ENCODE results near the gene KRT35.

KRT35 gene

GRCh38 chr17:41512546-41513167 lies 31.7 kb upstream of the KRT35 start:
- DNase-seq (ENCODE audit: low read depth in 2 of 2): no peak

- DNase-seq (ENCODE audit: low read depth in 2 of 2): no peak
Observed at GRCh38 chr17:41511716-41512115, 30.8 kb upstream of the KRT35 start.

GRCh38 chr17:41511116-41511515 lies 30.2 kb upstream of the KRT35 start:
- DNase-seq (ENCODE audit: low read depth in 2 of 2): no peak

DNA sequence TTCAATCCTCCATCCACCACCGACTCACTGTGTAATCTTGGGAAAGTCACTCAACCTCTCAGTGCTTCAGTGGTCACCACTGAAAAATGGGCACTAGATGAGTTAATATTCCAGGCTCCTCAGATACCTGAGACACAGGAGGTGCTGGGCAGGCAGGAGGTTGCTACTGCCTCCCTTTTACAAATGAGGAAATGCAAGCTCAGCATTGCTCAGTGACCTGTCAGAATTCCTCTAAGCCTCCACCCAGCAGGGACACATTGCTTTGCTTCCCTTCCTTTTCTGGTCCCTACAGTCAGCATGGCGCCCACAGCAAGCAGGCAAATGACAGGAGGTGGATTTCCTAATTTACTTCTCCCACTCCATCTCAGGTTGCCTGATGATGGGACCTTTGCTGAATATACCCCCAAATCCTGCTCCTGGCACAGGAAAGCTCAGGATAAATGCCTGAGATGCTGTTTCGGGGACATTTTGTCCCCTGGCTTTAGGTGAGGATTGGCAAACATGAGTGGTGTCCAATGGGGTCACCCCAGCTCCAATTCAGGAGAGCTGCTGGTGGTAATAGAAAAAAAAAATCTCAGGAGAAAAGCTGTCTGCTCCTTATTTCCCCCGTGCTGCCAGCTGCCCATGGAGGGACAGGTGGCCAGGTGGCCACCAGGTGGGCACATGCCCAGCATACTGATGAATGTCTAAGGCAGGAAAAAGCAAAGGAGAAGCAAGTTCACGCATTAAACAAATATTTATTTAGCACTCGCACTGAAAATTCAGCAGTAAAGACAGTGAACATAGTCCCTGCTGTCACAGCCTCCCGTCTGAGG lies 29.5 kb upstream of the KRT35 start:
- no peak for DNase-seq (ENCODE audit: low read depth in 2 of 2)

DNA sequence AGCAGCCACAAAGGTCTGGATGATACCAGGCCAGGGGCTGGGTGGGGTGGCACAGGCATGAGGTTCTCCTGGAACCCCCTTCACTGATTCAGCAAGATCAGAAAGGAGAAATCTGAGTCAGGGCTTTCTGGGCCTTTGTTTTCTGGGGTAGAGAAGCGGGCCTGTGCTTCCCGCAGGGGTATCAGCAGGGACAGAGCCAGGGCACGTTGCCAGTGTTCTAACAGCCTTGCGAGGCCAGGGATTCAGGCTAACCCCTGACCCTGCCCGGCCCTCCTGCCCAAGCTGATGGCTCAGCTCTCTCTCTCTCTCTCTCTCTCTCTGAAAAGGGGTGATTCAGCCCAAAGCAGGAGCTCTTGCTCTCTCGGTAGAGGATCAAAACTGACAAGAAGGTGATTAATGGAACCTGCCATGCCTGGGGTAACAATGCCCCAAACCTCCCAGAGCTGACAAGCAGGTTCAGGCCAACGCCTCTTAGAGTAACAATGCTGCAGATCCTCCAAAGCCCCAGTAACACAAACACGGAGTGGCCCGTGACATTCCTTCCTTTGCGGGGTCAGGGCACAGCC lies 26.4 kb upstream of the KRT35 start:
- DNase-seq (ENCODE audit: low read depth in 2 of 2): no peak

- DNase-seq (ENCODE audit: low read depth in 2 of 2): no peak
Observed at GRCh38 chr17:41505809-41506767, 25.1 kb upstream of the KRT35 start.

- DNase-seq (ENCODE audit: low read depth in 2 of 2): no peak
Observed at GRCh38 chr17:41505007-41505808, 24.3 kb upstream of the KRT35 start, which contains the start of gene KRT13. TSS of gene KRT13 (minus strand) at chr17:41505612. CDS start at chr17:41505550, 62 bp downstream.

DNA sequence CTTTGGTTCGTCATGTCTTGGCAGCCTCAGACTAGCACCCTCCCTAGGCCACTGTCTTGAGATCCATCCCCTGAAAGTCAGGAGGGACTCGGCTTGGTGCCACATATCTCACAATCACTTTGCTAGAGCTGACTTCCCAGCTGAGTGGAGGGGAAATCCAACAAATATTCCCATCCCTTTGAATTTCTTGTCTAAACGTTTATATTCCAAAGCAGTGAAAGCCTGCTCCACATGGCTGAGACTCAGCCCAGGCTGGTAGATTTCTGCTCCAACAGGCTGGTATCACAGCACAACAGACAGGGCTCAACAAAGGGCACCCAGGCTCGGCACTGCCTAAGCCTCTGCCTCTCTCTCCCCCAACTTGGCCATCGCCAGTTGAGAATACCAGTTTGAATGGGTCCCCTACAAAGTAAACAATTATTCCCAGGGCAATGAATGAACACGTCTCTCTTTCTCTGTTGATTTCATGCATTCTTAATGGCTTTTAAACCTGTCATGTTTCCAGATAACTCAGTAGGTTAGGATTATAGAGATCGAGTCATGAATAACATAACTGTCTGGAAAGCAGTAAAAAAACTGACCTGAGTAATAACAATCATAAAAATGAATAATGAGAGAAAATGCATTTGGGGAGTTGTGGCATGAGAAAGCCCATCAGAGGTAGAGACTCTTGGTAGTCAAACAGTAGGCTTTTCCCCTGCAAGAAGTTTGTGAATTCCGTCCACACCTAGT lies 23.5 kb upstream of the KRT35 start:
- peak; percentile 20 to 25 for DNase-seq (ENCODE audit: low read depth in 2 of 2)

DNA sequence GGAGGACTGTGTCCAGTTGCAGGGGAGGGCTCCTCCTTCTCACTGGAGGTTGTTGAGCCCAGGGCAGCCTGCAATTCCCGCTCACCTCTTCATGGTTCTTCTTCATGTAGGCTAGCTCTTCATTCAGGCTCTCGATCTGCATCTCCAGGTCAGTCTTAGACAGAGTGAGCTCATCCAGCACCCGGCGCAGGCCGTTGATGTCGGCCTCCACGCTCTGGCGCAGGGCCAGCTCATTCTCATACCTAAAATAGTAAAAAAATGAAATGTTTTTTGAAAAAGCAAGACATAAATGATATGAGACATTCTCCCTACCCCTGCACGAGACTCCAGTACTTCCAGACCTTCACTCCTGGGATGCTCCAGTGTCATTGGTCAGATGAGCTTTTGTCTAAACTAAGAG lies 22.3 kb upstream of the KRT35 start:
- no peak for DNase-seq (ENCODE audit: low read depth in 2 of 2)

DNA sequence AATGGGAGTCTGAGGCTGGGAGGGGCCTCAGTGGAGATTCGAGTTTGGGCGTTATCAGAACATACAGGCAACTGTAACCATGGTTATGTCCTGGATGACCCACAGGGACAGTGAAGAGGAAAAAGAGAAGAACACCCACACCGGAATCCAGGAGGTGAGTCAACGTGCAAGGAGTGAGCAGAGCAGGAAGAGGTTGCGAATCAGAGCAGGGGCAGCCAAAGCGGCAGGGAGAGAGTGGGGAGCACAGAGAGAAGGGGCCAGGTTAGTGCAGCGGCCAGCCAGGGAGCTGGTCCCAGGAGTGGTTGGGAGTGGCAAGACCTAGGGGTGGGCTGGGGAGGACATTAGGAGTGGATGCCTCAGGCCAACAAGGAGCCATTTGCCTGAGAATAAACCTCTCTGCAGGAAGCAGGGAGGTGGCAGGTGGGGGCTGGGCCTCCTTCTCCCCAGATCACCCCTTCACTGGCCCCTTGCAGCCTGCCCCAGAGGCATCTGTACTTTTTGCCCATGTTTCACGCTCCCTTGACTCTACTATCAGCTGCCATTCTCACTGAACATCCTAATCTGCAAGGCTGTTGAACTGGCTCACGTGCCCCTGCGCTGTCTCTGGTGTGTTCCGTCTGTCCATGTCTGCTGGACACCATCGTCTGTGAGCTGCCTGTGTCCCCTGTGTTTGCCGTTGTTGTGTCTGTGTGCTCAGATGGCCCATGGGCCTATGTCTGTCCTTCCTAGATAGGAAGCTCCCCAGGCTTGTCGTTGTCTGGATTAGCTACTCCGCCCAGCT lies 19.4 kb upstream of the KRT35 start:
- peak; percentile 7 to 11 for DNase-seq (ENCODE audit: low read depth in 2 of 2)

DNA sequence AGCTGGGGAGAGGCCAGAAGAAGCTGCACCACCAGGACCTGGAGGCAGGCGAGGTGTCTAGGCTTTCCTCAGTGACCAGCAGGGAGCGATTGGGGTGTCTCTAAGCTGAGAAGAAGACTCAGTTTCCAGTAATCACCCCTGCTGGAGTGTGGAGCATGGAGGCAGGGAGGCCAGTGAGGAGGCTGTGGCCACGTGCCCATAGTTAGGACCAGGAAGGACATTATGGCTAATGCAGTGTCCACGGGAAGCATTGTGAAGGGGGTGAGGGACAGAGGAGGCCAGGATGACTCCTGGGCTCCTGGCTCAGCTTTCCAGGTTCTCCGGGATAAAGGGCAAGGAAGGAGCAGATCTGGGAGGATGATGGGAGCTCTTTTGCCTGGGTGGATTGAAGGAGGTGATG lies 18.8 kb upstream of the KRT35 start:
- no peak for DNase-seq (ENCODE audit: low read depth in 2 of 2)

DNA sequence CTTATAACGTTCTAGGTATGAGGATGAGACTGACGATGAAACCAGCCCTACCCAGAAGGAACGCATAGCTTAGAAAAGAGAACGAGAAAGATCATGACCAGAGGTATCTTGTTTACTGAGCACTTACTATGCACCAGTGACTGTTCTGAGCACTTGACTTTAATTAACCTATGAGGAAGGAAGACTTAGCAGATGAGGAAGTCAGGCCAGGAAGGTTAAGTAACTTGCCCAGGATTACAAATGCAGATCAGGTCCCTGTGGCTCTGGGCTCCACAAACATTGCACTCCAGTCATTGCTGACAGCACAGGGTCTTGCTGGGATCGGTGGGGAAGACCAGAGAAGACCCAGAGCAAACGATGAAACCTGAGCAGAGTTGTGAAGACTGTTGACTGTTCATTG lies 17.3 kb upstream of the KRT35 start:
- no peak for DNase-seq (ENCODE audit: low read depth in 2 of 2)

DNA sequence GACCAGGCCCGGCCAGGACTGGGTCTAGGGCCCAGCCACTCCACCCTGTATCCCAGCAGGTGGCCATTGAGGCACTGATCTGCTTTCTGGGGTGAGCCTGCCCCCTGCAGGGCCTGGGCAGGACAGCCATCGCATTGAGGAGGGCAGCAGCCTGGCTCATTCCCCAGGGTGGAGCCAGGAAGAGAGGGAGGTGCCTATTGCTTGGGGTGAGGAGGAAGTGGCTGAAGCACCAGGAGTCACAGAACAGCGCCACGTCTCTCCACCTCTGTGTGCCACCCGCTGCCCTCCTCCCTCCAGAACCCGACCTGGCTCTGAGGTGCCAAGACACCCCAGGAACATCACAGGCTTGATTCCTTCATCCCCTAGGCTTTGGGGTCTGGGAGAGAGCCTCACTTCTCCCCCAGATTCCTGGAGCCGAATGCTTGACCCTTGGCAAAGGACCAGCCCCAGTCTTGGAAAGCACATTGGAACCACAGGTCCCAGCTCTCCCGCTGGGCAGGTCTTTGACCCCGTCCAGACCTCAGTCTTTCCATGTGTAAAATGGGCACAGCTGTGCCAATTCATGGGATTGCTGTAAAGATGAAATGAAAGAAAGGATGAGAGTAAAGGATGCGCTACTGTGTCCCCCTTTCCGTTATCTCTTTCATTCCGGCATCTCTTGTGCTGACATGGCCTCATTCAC lies 16.0 kb upstream of the KRT35 start:
- DNase-seq (ENCODE audit: low read depth in 2 of 2): peak; percentile 56 to 61

GRCh38 chr17:41494524-41494923 lies 13.6 kb upstream of the KRT35 start:
- DNase-seq (ENCODE audit: low read depth in 2 of 2): no peak

GRCh38 chr17:41492771-41493170 lies 11.8 kb upstream of the KRT35 start:
- DNase-seq (ENCODE audit: low read depth in 2 of 2): no peak

- DNase-seq (ENCODE audit: low read depth in 2 of 2): no peak
Observed at GRCh38 chr17:41492351-41492750, 11.4 kb upstream of the KRT35 start.

GRCh38 chr17:41491476-41491875 lies 10.5 kb upstream of the KRT35 start:
- DNase-seq (ENCODE audit: low read depth in 2 of 2): no peak

- DNase-seq (ENCODE audit: low read depth in 2 of 2): no peak
Observed at GRCh38 chr17:41490000-41490990, 9.3 kb upstream of the KRT35 start.
